Esophagus muscularis mucosa (tissue), 4 donors: ENCODE measurements around the gene RNF43.

ENCODE experiments used
- CTCF ChIP-seq, 3 experiments: fragments of 200-600 bp in 2 of 3; fragments of 450-650 bp in 1 of 3; sonication (generic) in 2 of 3; IDR thresholded peaks; one replicate each; pipeline ENCODE4 v1.5.1; 2017 to 2019; ENCODE audit warnings: antibody characterized with exemption in 3 of 3, mild to moderate bottlenecking in 2 of 3, moderate library complexity in 1 of 3
- EP300 ChIP-seq: sonication (generic); formaldehyde crosslinking; IDR thresholded peaks from one replicate; pipeline ENCODE4 v1.6.1; 2017; ENCODE audit warnings: antibody characterized with exemption
- POLR2A ChIP-seq: fragments of 450-650 bp; IDR thresholded peaks from one replicate; pipeline ENCODE4 v1.6.1; 2017; ENCODE audit warnings: antibody characterized with exemption, moderate library complexity, mild to moderate bottlenecking, low read depth
- POLR2AphosphoS5 ChIP-seq, 2 donors: sonication (generic); formaldehyde crosslinking; IDR thresholded peaks; one replicate each; pipeline ENCODE4 v1.6.1; 2017; ENCODE audit warnings: antibody characterized with exemption in 2 of 2

- TF ChIP-seq CTCF (IDR thresholded peaks at IDR 0.05) = peak in 2 of 3 experiments; percentile 35 to 37
- TF ChIP-seq POLR2AphosphoS5 (IDR thresholded peaks at IDR 0.05) = no peak
- no peak for TF ChIP-seq POLR2A
- no peak for TF ChIP-seq EP300
Observed at GRCh38 chr17:58447039-58447975, 30.0 kb upstream of the RNF43 start.
